ENCODE measurements around the gene OXSM.

- TF ChIP-seq CTCF (conservative IDR thresholded peaks at IDR 0.05) (no peak), ZFX (IDR thresholded peaks at IDR 0.05) (no peak)
These were observed 9.3 kb upstream of the OXSM start for GRCh38 chr3:25780618-25781017.
